Activated CD4-positive, alpha-beta memory T cell treated with anti-CD3 and anti-CD28 coated beads for 36 hours (primary cell): ENCODE data around the gene CTSA. TPM values are rescaled to one million over a fixed set of nuclear protein-coding genes. Genes with fewer than 3 reads are reported as not detected.

Source experiments
- CTCF ChIA-PET: fragments of 350-600 bp; sonication (Branson Sonifier 250); formaldehyde crosslinking; loops from one replicate; lab custom pipeline; 2021; ENCODE audit warnings: antibody characterized with exemption, inconsistent platforms; lab: Charles Lee
- POLR2A ChIA-PET: fragments of 350-600 bp; sonication (Branson Sonifier 250); formaldehyde crosslinking; loops from one replicate; lab custom pipeline; 2021; ENCODE audit warnings: antibody characterized with exemption; lab: Charles Lee
- DNase-seq: peaks from one replicate; pipeline ENCODE4 v3.0.0-alpha.2; 2020
- H3K27ac Mint-ChIP-seq: one replicate; pipeline ENCODE4 v1.8.0; 2021; ENCODE audit warnings: mixed read lengths
- H3K27me3 Mint-ChIP-seq: one replicate; pipeline ENCODE4 v1.8.0; 2021; ENCODE audit warnings: mixed read lengths
- H3K36me3 Mint-ChIP-seq: one replicate; pipeline ENCODE4 v1.8.0; 2021; ENCODE audit warnings: mixed read lengths
- H3K4me1 Mint-ChIP-seq: one replicate; pipeline ENCODE4 v1.8.0; 2021; ENCODE audit warnings: low read depth, mixed read lengths
- H3K4me3 Mint-ChIP-seq: one replicate; pipeline ENCODE4 v1.8.0; 2021; ENCODE audit warnings: mild to moderate bottlenecking, mixed read lengths
- H3K9me3 Mint-ChIP-seq: one replicate; pipeline ENCODE4 v1.8.0; 2021; ENCODE audit warnings: mixed read lengths
- intact Hi-C: fragments of 100-400 bp; cut with micrococcal nuclease; formaldehyde crosslinking; loops from one replicate; pipeline ENCODE4 v1.15.1; 2023
- total RNA-seq, 2 experiments: library from RNA; stranded (reverse); gene quantifications; one replicate each; pipeline ENCODE4 v1.2.3, GENCODE V29; 2021

Gene CTSA
- total RNA-seq, 2 experiments from 2014 or later: 49.8 to 54.8 TPM

GRCh38 chr20:45888681-45889080, 2.5 kb upstream of the CTSA start:
- Mint-ChIP-seq H3K9me3 (no peaks in the 10 kb centered on the region), H3K27me3 (no peaks in the 10 kb centered on the region), H3K36me3 (peaks cover 8% of the 10 kb centered on the region), H3K4me3 (no peak overlapping the region), H3K4me1 (peaks cover 45% of the 10 kb centered on the region), H3K27ac (no peak overlapping the region)
- ChIA-PET CTCF (no interaction called here), POLR2A (interaction anchor here (0.6 kb wide), 1 partner anchor 9 kb away, joined by 3 read pairs; no protein-coding TSS in a partner anchor)
- no peak for DNase-seq
- intact Hi-C loops: loop anchor here (5.0 to 10.0 kb wide), 2 partner anchors 54 to 96 kb away; partner anchors contain the start of genes DNTTIP1, SNX21 and WFDC3

GRCh38 chr20:45890077-45890984, 804 bp upstream of the CTSA start:
- Mint-ChIP-seq H3K4me3 (peak overlapping the region; percentile 85), H3K27ac (peak overlapping the region; percentile 38), H3K27me3 (no peaks in the 10 kb centered on the region), H3K4me1 (peaks cover 36% of the 10 kb centered on the region), H3K36me3 (peaks cover 6% of the 10 kb centered on the region), H3K9me3 (no peaks in the 10 kb centered on the region)
- ChIA-PET CTCF (interaction anchor here (0.7 to 1.9 kb wide), 10 partner anchors 9 to 91 kb away, joined by 3 to 13 read pairs (median 4); partner anchors contain the start of genes ZNF335 and ZSWIM1), POLR2A (interaction anchor here (0.7 to 4.5 kb wide), 9 partner anchors 8 to 75 kb away, joined by 3 to 23 read pairs (median 5); partner anchors contain the start of genes ACOT8, PCIF1, ZSWIM1 and ZSWIM3)
- intact Hi-C loops: loop anchor here (1.0 to 2.0 kb wide), 3 partner anchors 33 to 82 kb away; partner anchors contain the start of genes ACOT8, PCIF1, ZNF335 and ZSWIM3
- DNase-seq: peak; percentile 70

GRCh38 chr20:45892049-45892825, 1.1 kb downstream of the CTSA start:
- ChIA-PET POLR2A (interaction anchor here (1.8 to 4.5 kb wide), 3 partner anchors 35 to 79 kb away, joined by 4 to 23 read pairs (median 13); partner anchors contain the start of genes ACOT8, PCIF1, UBE2C and ZSWIM3), CTCF (interaction anchor here (1.0 to 1.9 kb wide), 5 partner anchors 10 to 93 kb away, joined by 3 to 6 read pairs (median 4); no protein-coding TSS in a partner anchor)
- Mint-ChIP-seq H3K4me1 (peaks cover 31% of the 10 kb centered on the region), H3K27ac (peak overlapping the region; percentile 74), H3K4me3 (peak overlapping the region; percentile 85), H3K9me3 (no peaks in the 10 kb centered on the region), H3K36me3 (peaks cover 8% of the 10 kb centered on the region), H3K27me3 (no peaks in the 10 kb centered on the region)
- intact Hi-C loops: loop anchor here (2.0 kb wide), 1 partner anchor 19 kb away; no protein-coding TSS in a partner anchor
- no peak for DNase-seq

GRCh38 chr20:45892828-45893500, 1.8 kb downstream of the CTSA start:
- intact Hi-C loops: loop anchor here (2.0 kb wide), 1 partner anchor 18 kb away; no protein-coding TSS in a partner anchor
- Mint-ChIP-seq H3K36me3 (peaks cover 13% of the 10 kb centered on the region), H3K4me3 (peak overlapping the region; percentile 85), H3K27ac (peak overlapping the region; percentile 74), H3K4me1 (peaks cover 31% of the 10 kb centered on the region), H3K9me3 (no peaks in the 10 kb centered on the region), H3K27me3 (no peaks in the 10 kb centered on the region)
- POLR2A ChIA-PET: interaction anchor here (1.8 to 4.5 kb wide), 2 partner anchors 41 to 80 kb away, joined by 4 to 23 read pairs; partner anchors contain the start of genes PCIF1 and UBE2C
- peak; percentile 64 for DNase-seq
- CTCF ChIA-PET: interaction anchor here (0.8 to 1.9 kb wide), 5 partner anchors 69 to 94 kb away, joined by 3 to 6 read pairs (median 4); no protein-coding TSS in a partner anchor

- POLR2A ChIA-PET: interaction anchor here (1.4 kb wide), 1 partner anchor 40 kb away, joined by 4 read pairs; no protein-coding TSS in a partner anchor
- Mint-ChIP-seq H3K27me3 (no peaks in the 10 kb centered on the region), H3K27ac (no peak overlapping the region), H3K36me3 (peaks cover 17% of the 10 kb centered on the region), H3K9me3 (no peaks in the 10 kb centered on the region), H3K4me1 (peaks cover 31% of the 10 kb centered on the region), H3K4me3 (no peak overlapping the region)
- CTCF ChIA-PET: interaction anchor here (0.8 to 1.6 kb wide), 4 partner anchors 69 to 95 kb away, joined by 3 to 5 read pairs (median 3); no protein-coding TSS in a partner anchor
- no peak for DNase-seq
- intact Hi-C loops: loop anchor here (2.0 kb wide), 1 partner anchor 17 kb away; no protein-coding TSS in a partner anchor
These were observed 2.7 kb downstream of the CTSA start for GRCh38 chr20:45893831-45894230.

- ChIA-PET POLR2A (interaction anchor here (1.4 kb wide), 1 partner anchor 39 kb away, joined by 4 read pairs; no protein-coding TSS in a partner anchor), CTCF (interaction anchor here (0.6 to 1.1 kb wide), 2 partner anchors 74 to 75 kb away, joined by 3 read pairs; no protein-coding TSS in a partner anchor)
- Mint-ChIP-seq H3K36me3 (peaks cover 20% of the 10 kb centered on the region), H3K27ac (no peak overlapping the region), H3K4me3 (no peak overlapping the region), H3K27me3 (no peaks in the 10 kb centered on the region), H3K9me3 (no peaks in the 10 kb centered on the region), H3K4me1 (peaks cover 30% of the 10 kb centered on the region)
- no peak for DNase-seq
- intact Hi-C loops: no loop called here
These were observed 3.7 kb downstream of the CTSA start for GRCh38 chr20:45894797-45895196.

- POLR2A ChIA-PET: interaction anchor here (0.6 to 1.5 kb wide), 2 partner anchors 12 to 38 kb away, joined by 3 read pairs; no protein-coding TSS in a partner anchor
These were observed 5.6 kb downstream of the CTSA start for GRCh38 chr20:45896641-45897161.

GRCh38 chr20:45897289-45897688, 6.2 kb downstream of the CTSA start:
- Mint-ChIP-seq H3K27me3 (no peaks in the 10 kb centered on the region), H3K4me3 (no peak overlapping the region), H3K4me1 (peaks cover 18% of the 10 kb centered on the region), H3K36me3 (peaks cover 20% of the 10 kb centered on the region), H3K27ac (no peak overlapping the region), H3K9me3 (no peaks in the 10 kb centered on the region)
- ChIA-PET CTCF (no interaction called here), POLR2A (interaction anchor here (0.5 to 1.5 kb wide), 3 partner anchors 9 to 13 kb away, joined by 3 read pairs; no protein-coding TSS in a partner anchor)
- intact Hi-C loops: no loop called here
- DNase-seq: no peak

More at GRCh38 chr20:45896641-45897161, 5.6 kb downstream of the CTSA start:
- no peak overlapping the region for H3K27ac Mint-ChIP-seq
- H3K4me3 Mint-ChIP-seq: no peak overlapping the region
- H3K9me3 Mint-ChIP-seq: no peaks in the 10 kb centered on the region
- H3K4me1 Mint-ChIP-seq: peaks cover 21% of the 10 kb centered on the region
- intact Hi-C loops: no loop called here
- no peaks in the 10 kb centered on the region for H3K27me3 Mint-ChIP-seq
- DNase-seq: no peak
- CTCF ChIA-PET: no interaction called here
- H3K36me3 Mint-ChIP-seq: peaks cover 20% of the 10 kb centered on the region

- no peaks in the 10 kb centered on the region for H3K9me3 Mint-ChIP-seq
- intact Hi-C loops: no loop called here
- peaks cover 20% of the 10 kb centered on the region for H3K36me3 Mint-ChIP-seq
- ChIA-PET CTCF (no interaction called here), POLR2A (interaction anchor here (0.5 to 1.5 kb wide), 3 partner anchors 9 to 13 kb away, joined by 3 read pairs; no protein-coding TSS in a partner anchor)
- H3K4me1 Mint-ChIP-seq: peaks cover 14% of the 10 kb centered on the region
- no peak overlapping the region for H3K27ac Mint-ChIP-seq
- H3K27me3 Mint-ChIP-seq: no peaks in the 10 kb centered on the region
- no peak overlapping the region for H3K4me3 Mint-ChIP-seq
- DNase-seq: no peak
These were observed 6.6 kb downstream of the CTSA start for GRCh38 chr20:45897692-45898091.

- intact Hi-C loops: no loop called here
- DNase-seq: no peak
- CTCF ChIA-PET: no interaction called here
These were observed 7.2 kb downstream of the CTSA start for GRCh38 chr20:45898285-45898684.

More at GRCh38 chr20:45898285-45898684, 7.2 kb downstream of the CTSA start:
- Mint-ChIP-seq H3K27ac (no peak overlapping the region), H3K9me3 (no peaks in the 10 kb centered on the region), H3K27me3 (no peaks in the 10 kb centered on the region), H3K36me3 (peaks cover 20% of the 10 kb centered on the region), H3K4me1 (peaks cover 8% of the 10 kb centered on the region), H3K4me3 (no peak overlapping the region)
- POLR2A ChIA-PET: no interaction called here
